ENCODE data around the gene TCF3. TPM values are rescaled to one million over a fixed set of nuclear protein-coding genes. Genes with fewer than 3 reads are reported as not detected.

The TCF3 gene
- total and polyA plus RNA-seq, 2 experiments from 2014 or later, result 76.7 to 125 TPM

DNA sequence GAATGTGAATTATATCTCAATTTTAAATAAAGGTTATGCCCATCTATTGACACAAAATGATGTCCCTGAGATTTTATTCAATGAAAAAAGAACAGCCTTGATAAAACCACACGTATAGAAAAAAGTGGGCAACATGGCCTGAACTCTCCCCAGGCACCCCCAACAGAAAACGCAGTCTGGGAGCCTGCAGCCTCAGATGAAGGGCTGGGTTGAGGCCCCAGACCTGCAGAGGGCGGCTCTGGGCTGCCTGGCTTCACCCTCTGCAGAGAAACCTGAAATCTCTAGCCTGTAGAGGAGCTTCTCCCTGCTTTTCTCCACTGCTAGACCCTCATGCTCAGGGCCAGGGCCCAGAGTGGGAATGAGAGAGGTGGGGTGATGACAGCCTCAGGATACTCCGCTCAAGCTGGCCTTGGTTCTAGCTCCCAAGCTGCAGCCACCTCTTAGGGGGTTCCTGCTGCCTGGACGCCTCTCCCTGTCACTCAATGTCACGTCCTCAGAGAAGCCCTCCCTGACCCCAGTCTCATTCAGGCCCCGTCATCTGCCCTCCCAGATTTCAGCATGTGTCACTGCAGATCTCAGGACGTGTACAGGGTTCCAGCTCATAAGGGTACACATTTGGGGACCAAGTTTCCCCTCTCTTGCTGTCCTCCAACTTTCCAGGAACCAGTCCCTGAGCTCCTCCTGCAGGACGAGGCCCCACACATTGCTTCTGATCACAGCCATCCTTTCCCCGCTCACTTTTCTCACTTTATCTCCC lies 61.6 kb downstream of the TCF3 start:
- Histone ChIP-seq H3K36me3 (replicated peaks; ENCODE audit: insufficient read depth, low read depth) (no peaks in the 10 kb centered on the region), H3K27ac (peak overlapping the region; percentile 99), H3K9me2 (replicated peaks; ENCODE audit: insufficient read depth) (no peaks in the 10 kb centered on the region), H2AFZ (no peak overlapping the region), H3K4me2 (peak overlapping the region; percentile 100), H3K27me3 (no peaks in the 10 kb centered on the region), H3K9me3 (ENCODE audit: low read depth) (no peaks in the 10 kb centered on the region), H4K20me1 (ENCODE audit: insufficient read depth, poor library complexity, severe bottlenecking) (peaks cover 47% of the 10 kb centered on the region), H3K79me2 (peaks cover 63% of the 10 kb centered on the region), H3K4me1 (ENCODE audit: insufficient read depth) (peaks cover 9% of the 10 kb centered on the region), H3K4me3 (peak overlapping the region; percentile 97)
- peak; percentile 59 for DNase-seq (ENCODE audit: low spot score)
- TF ChIP-seq, protein P1, sequence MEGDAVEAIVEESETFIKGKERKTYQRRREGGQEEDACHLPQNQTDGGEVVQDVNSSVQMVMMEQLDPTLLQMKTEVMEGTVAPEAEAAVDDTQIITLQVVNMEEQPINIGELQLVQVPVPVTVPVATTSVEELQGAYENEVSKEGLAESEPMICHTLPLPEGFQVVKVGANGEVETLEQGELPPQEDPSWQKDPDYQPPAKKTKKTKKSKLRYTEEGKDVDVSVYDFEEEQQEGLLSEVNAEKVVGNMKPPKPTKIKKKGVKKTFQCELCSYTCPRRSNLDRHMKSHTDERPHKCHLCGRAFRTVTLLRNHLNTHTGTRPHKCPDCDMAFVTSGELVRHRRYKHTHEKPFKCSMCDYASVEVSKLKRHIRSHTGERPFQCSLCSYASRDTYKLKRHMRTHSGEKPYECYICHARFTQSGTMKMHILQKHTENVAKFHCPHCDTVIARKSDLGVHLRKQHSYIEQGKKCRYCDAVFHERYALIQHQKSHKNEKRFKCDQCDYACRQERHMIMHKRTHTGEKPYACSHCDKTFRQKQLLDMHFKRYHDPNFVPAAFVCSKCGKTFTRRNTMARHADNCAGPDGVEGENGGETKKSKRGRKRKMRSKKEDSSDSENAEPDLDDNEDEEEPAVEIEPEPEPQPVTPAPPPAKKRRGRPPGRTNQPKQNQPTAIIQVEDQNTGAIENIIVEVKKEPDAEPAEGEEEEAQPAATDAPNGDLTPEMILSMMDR (IDR thresholded peaks at IDR 0.05; ENCODE audit: poor library complexity), result peak; percentile 32
- TF ChIP-seq EZH2phosphoT487 (IDR thresholded peaks at IDR 0.05; ENCODE audit: low read depth, severe bottlenecking, unreplicated experiment), result no peak
- TF ChIP-seq EZH2 (IDR thresholded peaks at IDR 0.05; ENCODE audit: borderline replicate concordance), result no peak
- 28% methylated on average over 10 of the region's 10 CpGs for WGBS (ENCODE audit: low lambda C conversion rate, missing lambda C conversion rate)

DNA sequence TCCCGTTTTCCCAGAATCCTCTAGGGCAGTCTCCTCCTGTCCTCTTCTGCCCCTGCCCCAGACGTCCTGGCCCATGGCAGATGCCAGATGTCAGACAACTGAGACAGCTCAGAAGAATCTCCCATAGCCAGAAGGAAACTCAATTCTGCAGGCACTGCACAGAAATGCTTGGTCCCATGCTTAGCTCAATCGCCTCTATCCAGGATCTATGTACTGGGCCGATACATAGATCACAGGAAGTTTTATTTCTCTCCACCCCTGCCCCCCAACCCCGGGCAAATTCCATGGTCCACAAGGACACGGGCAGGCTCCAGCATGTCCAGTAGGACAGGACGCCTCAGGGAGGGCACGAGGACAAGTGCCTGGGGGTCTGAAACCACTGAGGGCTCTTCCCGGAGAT lies 64.5 kb downstream of the TCF3 start:
- no peaks in the 10 kb centered on the region for H3K36me3 ChIP-seq (replicated peaks; ENCODE audit: insufficient read depth, low read depth)
- peaks cover 54% of the 10 kb centered on the region for H4K20me1 ChIP-seq (ENCODE audit: insufficient read depth, poor library complexity, severe bottlenecking)
- no peak overlapping the region for H2AFZ ChIP-seq
- H3K4me3 ChIP-seq, result no peak overlapping the region
- peak overlapping the region; percentile 11 for H3K27ac ChIP-seq
- 72% methylated on average over 9 of the region's 9 CpGs for whole genome bisulfite sequencing (ENCODE audit: low lambda C conversion rate, missing lambda C conversion rate)
- H3K4me1 ChIP-seq (ENCODE audit: insufficient read depth), result peaks cover 9% of the 10 kb centered on the region
- TF ChIP-seq EZH2phosphoT487 (IDR thresholded peaks at IDR 0.05; ENCODE audit: low read depth, severe bottlenecking, unreplicated experiment) (no peak), EZH2 (IDR thresholded peaks at IDR 0.05; ENCODE audit: borderline replicate concordance) (no peak)
- TF ChIP-seq, protein P1 (IDR thresholded peaks at IDR 0.05; ENCODE audit: poor library complexity), result no peak
- no peak overlapping the region for H3K4me2 ChIP-seq
- H3K27me3 ChIP-seq, result no peaks in the 10 kb centered on the region
- no peak for DNase-seq (ENCODE audit: low spot score)
- peaks cover 78% of the 10 kb centered on the region for H3K79me2 ChIP-seq
- H3K9me2 ChIP-seq (replicated peaks; ENCODE audit: insufficient read depth), result no peaks in the 10 kb centered on the region
- H3K9me3 ChIP-seq (ENCODE audit: low read depth), result no peaks in the 10 kb centered on the region

DNA sequence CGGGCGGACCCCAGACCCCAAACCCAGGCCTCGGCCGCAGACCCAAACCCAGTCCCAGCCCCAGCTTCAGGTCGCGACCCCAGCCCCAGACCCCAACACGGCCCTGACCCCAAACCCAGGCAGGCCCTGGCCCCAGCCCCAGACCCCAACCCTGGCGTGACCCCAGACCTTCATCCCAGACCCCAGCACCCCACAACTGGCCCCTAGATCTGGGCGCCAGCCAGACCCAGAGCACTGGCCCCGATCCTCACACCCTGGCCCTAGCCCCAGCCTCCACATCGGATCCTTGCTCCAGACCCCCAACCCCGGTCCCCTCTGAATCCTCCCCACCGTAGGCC lies 67.2 kb downstream of the TCF3 start:
- Histone ChIP-seq H3K9me3 (ENCODE audit: low read depth) (no peaks in the 10 kb centered on the region), H3K9me2 (replicated peaks; ENCODE audit: insufficient read depth) (no peaks in the 10 kb centered on the region), H3K4me3 (no peak overlapping the region), H3K36me3 (replicated peaks; ENCODE audit: insufficient read depth, low read depth) (no peaks in the 10 kb centered on the region), H4K20me1 (ENCODE audit: insufficient read depth, poor library complexity, severe bottlenecking) (peaks cover 40% of the 10 kb centered on the region), H3K79me2 (peaks cover 65% of the 10 kb centered on the region), H2AFZ (no peak overlapping the region), H3K4me1 (ENCODE audit: insufficient read depth) (peaks cover under 1% of the 10 kb centered on the region), H3K27me3 (no peaks in the 10 kb centered on the region), H3K4me2 (no peak overlapping the region), H3K27ac (no peak overlapping the region)
- TF ChIP-seq EZH2 (IDR thresholded peaks at IDR 0.05; ENCODE audit: borderline replicate concordance) (no peak), EZH2phosphoT487 (IDR thresholded peaks at IDR 0.05; ENCODE audit: low read depth, severe bottlenecking, unreplicated experiment) (no peak)
- TF ChIP-seq, protein P1 (IDR thresholded peaks at IDR 0.05; ENCODE audit: poor library complexity), result no peak
- no peak for DNase-seq (ENCODE audit: low spot score)
- 89% methylated on average over 1 of the region's 13 CpGs for WGBS (ENCODE audit: low lambda C conversion rate, missing lambda C conversion rate)

Data from hepatocyte (in vitro differentiated cells).